Ovary (tissue), 9 donors: ENCODE results near the gene ZBTB45. TPM values are rescaled to one million over a fixed set of nuclear protein-coding genes. Genes with fewer than 3 reads are reported as not detected.

Experiments used
- DNase-seq, 5 donors: peaks; one replicate each; pipeline ENCODE4 v3.0.0-alpha.2; 2019 to 2020
- H3K27ac ChIP-seq, 2 donors: fragments of 200-600 bp; one replicate each; pipeline versions ENCODE4 v1.5.1 to v1.8.0; 2019 to 2022
- H3K27me3 ChIP-seq: fragments of 200-600 bp; one replicate; pipeline ENCODE4 v1.8.0; 2022
- H3K36me3 ChIP-seq: fragments of 200-600 bp; sonication (generic); one replicate; pipeline ENCODE4 v1.5.1; 2019
- H3K4me1 ChIP-seq: one replicate; pipeline ENCODE4 v1.8.1; 2013; ENCODE audit warnings: mild to moderate bottlenecking, moderate library complexity; ENCODE audit not compliant: insufficient read depth
- H3K4me3 ChIP-seq: fragments of 200-600 bp; sonication (generic); one replicate; pipeline ENCODE4 v1.5.1; 2017
- H3K9me3 ChIP-seq, 2 donors: fragments of 200-600 bp in 1 of 2; sonication (generic) in 1 of 2; one replicate each; pipeline versions ENCODE4 v1.5.1 to v1.8.1; 2013 to 2019; ENCODE audit warnings: mild to moderate bottlenecking in 1 of 2, moderate library complexity in 1 of 2
- CTCF ChIP-seq, 3 donors: fragments of 450-650 bp in 2 of 3; fragments of 200-600 bp in 1 of 3; IDR thresholded peaks; one replicate each; pipeline versions ENCODE4 v1.5.1 to v1.8.0; 2016 to 2022; ENCODE audit warnings: antibody characterized with exemption in 3 of 3, mild to moderate bottlenecking in 1 of 3
- EP300 ChIP-seq: sonication (generic); formaldehyde crosslinking; IDR thresholded peaks from one replicate; pipeline ENCODE4 v1.6.1; 2017; ENCODE audit warnings: antibody characterized with exemption
- POLR2A ChIP-seq: fragments of 450-650 bp; IDR thresholded peaks from one replicate; pipeline ENCODE4 v1.6.1; 2017; ENCODE audit warnings: antibody characterized with exemption, mild to moderate bottlenecking, moderate library complexity
- WGBS, 3 donors: extraction: QIAGEN DNeasy Blood & Tissue Kit in 1 of 3; methylation state at CpG; one replicate each; pipeline versions ENCODE4 v1.1.5 to v1.1.7; 2013 to 2017; 5-methylcytosine and 5-hydroxymethylcytosine counted together
- intact Hi-C, 4 donors: fragments of 100-400 bp; cut with DNase I; formaldehyde crosslinking; loops; one replicate each; pipeline versions ENCODE4 v1.11.0 to v1.15.1; 2022 to 2023
- polyA plus RNA-seq, 2 donors: library from polyadenylated mRNA; stranded (reverse); fragments of 200-250 nt in 1 of 2; fragments of 350-450 nt in 1 of 2; fragmentation: Illumina TruSeq in 1 of 2; extraction: RNeasy Lipid Tissue Mini Kit (QIAGEN cat#74804) in 1 of 2; gene quantifications; one replicate each; pipeline ENCODE4 v1.2.3, GENCODE V29; 2013 to 2014
- total RNA-seq, 7 donors: library from RNA; depleted of rRNA in 2 of 7; stranded (reverse); fragments of >200 nt in 2 of 7; fragmentation: NEBNext Ultra II Directional in 3 of 7; extraction: Animal tissue kit (Norgen Biotek cat#: 25700) in 3 of 7; gene quantifications; one replicate each; pipeline versions ENCODE4 v1.1.0 to v1.2.4, GENCODE V29; 2016 to 2023
- donor health status: DM: no; HTN: no; CAD: no; lungs with moderate emphysema.
- donor health status: DM: no; HTN: no; CAD: no.
- donor health status: Bipolar disorder and iron deficiency.
- donor health status: DM: yes; HTN: yes; CAD: no.
- donor health status: DM: no; HTN: no; CAD: no.
- donor health status: DM: yes; HTN: yes; CAD: no.

The ZBTB45 gene
- total and polyA plus RNA-seq, 9 donors: 1.1 to 23.3 (median 14.1) TPM

- no peaks in the 10 kb centered on the region for H3K9me3 ChIP-seq
- peak overlapping the region in 1 of 2 donors; percentile 99 for H3K27ac ChIP-seq
- no peaks in the 10 kb centered on the region for H3K27me3 ChIP-seq
- H3K4me3 ChIP-seq: peak overlapping the region; percentile 70
- peak; percentile 35 to 62 (median 50) for DNase-seq
- H3K4me1 ChIP-seq: peaks cover 25% of the 10 kb centered on the region
- intact Hi-C loops: no loop called here
- WGBS, 3 donors: 67 to 79% (median 75%) methylated on average over 8 of the region's 8 CpGs
- TF ChIP-seq CTCF (IDR thresholded peaks at IDR 0.05): no peak
- TF ChIP-seq POLR2A: no peak
- no peak for TF ChIP-seq EP300
- no peaks in the 10 kb centered on the region for H3K36me3 ChIP-seq
Observed at GRCh38 chr19:58560007-58560887, 40.6 kb upstream of the ZBTB45 start.

GRCh38 chr19:58559275-58560006 is 39.8 kb upstream of the ZBTB45 start:
- H3K4me1 ChIP-seq: peaks cover 26% of the 10 kb centered on the region
- TF ChIP-seq CTCF (IDR thresholded peaks at IDR 0.05): no peak
- peak; percentile 93 for TF ChIP-seq POLR2A
- no peak for TF ChIP-seq EP300
- WGBS, 3 donors: 0 to 2% (median 0%) methylated on average over 33 of the region's 33 CpGs
- peak overlapping the region; percentile 70 for H3K4me3 ChIP-seq
- H3K27ac ChIP-seq: peak overlapping the region; percentile 88 to 99
- no peaks in the 10 kb centered on the region for H3K36me3 ChIP-seq
- H3K9me3 ChIP-seq: no peaks in the 10 kb centered on the region
- H3K27me3 ChIP-seq: no peaks in the 10 kb centered on the region
- peak; percentile 92 to 94 (median 93) for DNase-seq
- intact Hi-C loops: no loop called here

- DNase-seq: peak; percentile 99 to 100 (median 100)
- Histone ChIP-seq H3K9me3 (no peaks in the 10 kb centered on the region), H3K4me1 (peaks cover 33% of the 10 kb centered on the region), H3K36me3 (no peaks in the 10 kb centered on the region), H3K4me3 (peak overlapping the region; percentile 70), H3K27ac (peak overlapping the region; percentile 88 to 99), H3K27me3 (no peaks in the 10 kb centered on the region)
- WGBS, 3 donors: 0% methylated on average over 29 to 76 of the region's 76 CpGs
- TF ChIP-seq EP300: no peak
- no peak for TF ChIP-seq POLR2A
- no peak for TF ChIP-seq CTCF (IDR thresholded peaks at IDR 0.05)
- intact Hi-C loops: loop anchor here in 1 of 4 donors (1.0 kb wide), 1 partner anchor 39 kb away; the partner anchor contains the start of gene ZBTB45
Observed at GRCh38 chr19:58558623-58559274, 39.1 kb upstream of the ZBTB45 start.

- Histone ChIP-seq H3K27ac (peak within 1 kb of the TSS; percentile 88 to 99), H3K27me3 (no peaks in the 10 kb centered on the region), H3K36me3 (no peaks in the 10 kb centered on the region), H3K9me3 (no peaks in the 10 kb centered on the region), H3K4me3 (peak within 1 kb of the TSS; percentile 70), H3K4me1 (peaks cover 33% of the 10 kb centered on the region)
- intact Hi-C loops: loop anchor here in 1 of 4 donors (1.0 kb wide), 1 partner anchor 39 kb away; the partner anchor contains the start of gene ZBTB45
- DNase-seq: peak; percentile 69 to 85 (median 81)
- TF ChIP-seq EP300 (no peak), CTCF (IDR thresholded peaks at IDR 0.05) (no peak), POLR2A (no peak)
- WGBS, 3 donors: 1 to 2% (median 1%) methylated on average over 19 to 62 of the region's 62 CpGs
Observed at GRCh38 chr19:58558066-58558622, 38.5 kb upstream of the ZBTB45 start, which contains the start of gene UBE2M. UBE2M (minus strand) TSS chr19:58558611; CDS start chr19:58558381, 230 bp downstream.
